Measurements from ENCODE around the gene CYP3A5.

Gene CYP3A5

GRCh38 chr7:99631295-99632109 is 48.3 kb downstream of the CYP3A5 start:
- Mint-ChIP-seq H3K27ac (peak overlapping the region; percentile 92 to 95), H3K4me1 (peaks cover 82% of the 10 kb centered on the region), H3K4me3 (peak overlapping the region; percentile 38 to 77)

GRCh38 chr7:99629643-99630042 is 50.2 kb downstream of the CYP3A5 start:
- no peaks in the 10 kb centered on the region for H3K27me3 Mint-ChIP-seq
- H3K4me3 Mint-ChIP-seq = no peak overlapping the region
- peak overlapping the region in 1 of 2 donors; percentile 74 for H3K27ac Mint-ChIP-seq
- ATAC-seq = no peak
- H3K9me3 Mint-ChIP-seq = no peaks in the 10 kb centered on the region
- peaks cover 86% of the 10 kb centered on the region for H3K4me1 Mint-ChIP-seq
- no peak for DNase-seq

More at GRCh38 chr7:99631295-99632109, 48.3 kb downstream of the CYP3A5 start:
- H3K27me3 Mint-ChIP-seq = no peaks in the 10 kb centered on the region
- DNase-seq = peak; percentile 67 to 79
- ATAC-seq = peak; percentile 98
- no peaks in the 10 kb centered on the region for H3K9me3 Mint-ChIP-seq

GRCh38 chr7:99628471-99629465 is 51.0 kb downstream of the CYP3A5 start:
- no peak for DNase-seq
- Mint-ChIP-seq H3K9me3 (no peaks in the 10 kb centered on the region), H3K4me1 (peaks cover 92% of the 10 kb centered on the region), H3K27ac (peak overlapping the region in 1 of 2 donors; percentile 7), H3K4me3 (peak overlapping the region; percentile 9), H3K27me3 (no peaks in the 10 kb centered on the region)
- no peak for ATAC-seq

GRCh38 chr7:99627513-99627912 is 52.3 kb downstream of the CYP3A5 start:
- H3K4me1 Mint-ChIP-seq = peaks cover 94% of the 10 kb centered on the region
- DNase-seq (no peak), ATAC-seq (no peak)
- H3K27me3 Mint-ChIP-seq = no peaks in the 10 kb centered on the region
- no peak overlapping the region for H3K27ac Mint-ChIP-seq
- H3K9me3 Mint-ChIP-seq = no peaks in the 10 kb centered on the region
- no peak overlapping the region for H3K4me3 Mint-ChIP-seq

- DNase-seq = no peak
- peaks cover 94% of the 10 kb centered on the region for H3K4me1 Mint-ChIP-seq
- H3K27ac Mint-ChIP-seq = peak overlapping the region; percentile 99 to 100
- no peaks in the 10 kb centered on the region for H3K9me3 Mint-ChIP-seq
- H3K4me3 Mint-ChIP-seq = peak overlapping the region; percentile 97 to 100
- H3K27me3 Mint-ChIP-seq = no peaks in the 10 kb centered on the region
- no peak for ATAC-seq
Observed at GRCh38 chr7:99626661-99627060, 53.1 kb downstream of the CYP3A5 start.

GRCh38 chr7:99625961-99626360 is 53.8 kb downstream of the CYP3A5 start:
- Mint-ChIP-seq H3K27me3 (no peaks in the 10 kb centered on the region), H3K27ac (peak overlapping the region; percentile 99 to 100), H3K4me3 (peak overlapping the region; percentile 97 to 100), H3K4me1 (peaks cover 94% of the 10 kb centered on the region), H3K9me3 (no peaks in the 10 kb centered on the region)
- no peak for ATAC-seq
- DNase-seq = no peak

GRCh38 chr7:99625321-99625720 is 54.5 kb downstream of the CYP3A5 start:
- H3K4me1 Mint-ChIP-seq = peaks cover 94% of the 10 kb centered on the region

GRCh38 chr7:99624484-99624883 is 55.3 kb downstream of the CYP3A5 start:
- Mint-ChIP-seq H3K27me3 (no peaks in the 10 kb centered on the region), H3K4me3 (peak overlapping the region; percentile 97 to 100), H3K27ac (peak overlapping the region; percentile 99 to 100), H3K9me3 (no peaks in the 10 kb centered on the region), H3K4me1 (peaks cover 94% of the 10 kb centered on the region)
- peak; percentile 80 to 87 for DNase-seq
- peak; percentile 84 for ATAC-seq

More at GRCh38 chr7:99625321-99625720, 54.5 kb downstream of the CYP3A5 start:
- no peak for ATAC-seq
- H3K27me3 Mint-ChIP-seq = no peaks in the 10 kb centered on the region
- DNase-seq = peak; percentile 30 to 55
- H3K9me3 Mint-ChIP-seq = no peaks in the 10 kb centered on the region
- peak overlapping the region; percentile 99 to 100 for H3K27ac Mint-ChIP-seq
- peak overlapping the region; percentile 97 to 100 for H3K4me3 Mint-ChIP-seq

- H3K27me3 Mint-ChIP-seq = no peaks in the 10 kb centered on the region
- DNase-seq (peak; percentile 66 to 68), ATAC-seq (peak; percentile 63)
- H3K9me3 Mint-ChIP-seq = no peaks in the 10 kb centered on the region
- peak overlapping the region; percentile 99 to 100 for H3K27ac Mint-ChIP-seq
- H3K4me3 Mint-ChIP-seq = peak overlapping the region; percentile 97 to 100
- H3K4me1 Mint-ChIP-seq = peaks cover 94% of the 10 kb centered on the region
Observed at GRCh38 chr7:99623702-99624447, 55.9 kb downstream of the CYP3A5 start.

GRCh38 chr7:99623091-99623693 is 56.6 kb downstream of the CYP3A5 start:
- DNase-seq (peak; percentile 50 to 69), ATAC-seq (peak; percentile 76)
- H3K27ac Mint-ChIP-seq = peak overlapping the region; percentile 99 to 100
- H3K9me3 Mint-ChIP-seq = no peaks in the 10 kb centered on the region
- H3K4me3 Mint-ChIP-seq = peak overlapping the region; percentile 97 to 100
- peaks cover 94% of the 10 kb centered on the region for H3K4me1 Mint-ChIP-seq
- no peaks in the 10 kb centered on the region for H3K27me3 Mint-ChIP-seq

GRCh38 chr7:99622596-99622995 is 57.2 kb downstream of the CYP3A5 start:
- DNase-seq = peak; percentile 34 to 41
- Mint-ChIP-seq H3K9me3 (no peaks in the 10 kb centered on the region), H3K27ac (peak overlapping the region; percentile 99 to 100), H3K4me3 (peak overlapping the region; percentile 97 to 100), H3K4me1 (peaks cover 96% of the 10 kb centered on the region), H3K27me3 (no peaks in the 10 kb centered on the region)
- ATAC-seq = peak; percentile 19

- H3K27ac Mint-ChIP-seq = peak overlapping the region; percentile 63 to 93
- H3K9me3 Mint-ChIP-seq = no peaks in the 10 kb centered on the region
- H3K4me1 Mint-ChIP-seq = peaks cover 96% of the 10 kb centered on the region
- H3K4me3 Mint-ChIP-seq = peak overlapping the region in 1 of 2 donors; percentile 4
- ATAC-seq = no peak
- H3K27me3 Mint-ChIP-seq = no peaks in the 10 kb centered on the region
- DNase-seq = no peak
Observed at GRCh38 chr7:99621271-99621670, 58.5 kb downstream of the CYP3A5 start.

GRCh38 chr7:99619571-99620130 is 60.1 kb downstream of the CYP3A5 start:
- ATAC-seq (no peak), DNase-seq (no peak)
- peak overlapping the region; percentile 17 to 57 for H3K27ac Mint-ChIP-seq
- peaks cover 95% of the 10 kb centered on the region for H3K4me1 Mint-ChIP-seq
- peaks cover 0 to under 1% of the 10 kb centered on the region in 2 donors for H3K9me3 Mint-ChIP-seq
- no peaks in the 10 kb centered on the region for H3K27me3 Mint-ChIP-seq
- H3K4me3 Mint-ChIP-seq = peak overlapping the region in 1 of 2 donors; percentile 91

GRCh38 chr7:99618726-99619125 is 61.1 kb downstream of the CYP3A5 start:
- Mint-ChIP-seq H3K4me1 (peaks cover 88% of the 10 kb centered on the region), H3K9me3 (peaks cover 0 to 5% of the 10 kb centered on the region in 2 donors), H3K27me3 (no peaks in the 10 kb centered on the region), H3K4me3 (peak overlapping the region; percentile 91 to 96), H3K27ac (peak overlapping the region; percentile 19 to 87)
- ATAC-seq (no peak), DNase-seq (no peak)

Measured in stimulated activated naive CD8-positive, alpha-beta T cell treated with anti-CD3 and anti-CD28 coated beads, Interleukin-15, amount 100 ng/mL, for 72 hours (primary cell).